Measurements from ENCODE around the gene HOXB6.

DNA sequence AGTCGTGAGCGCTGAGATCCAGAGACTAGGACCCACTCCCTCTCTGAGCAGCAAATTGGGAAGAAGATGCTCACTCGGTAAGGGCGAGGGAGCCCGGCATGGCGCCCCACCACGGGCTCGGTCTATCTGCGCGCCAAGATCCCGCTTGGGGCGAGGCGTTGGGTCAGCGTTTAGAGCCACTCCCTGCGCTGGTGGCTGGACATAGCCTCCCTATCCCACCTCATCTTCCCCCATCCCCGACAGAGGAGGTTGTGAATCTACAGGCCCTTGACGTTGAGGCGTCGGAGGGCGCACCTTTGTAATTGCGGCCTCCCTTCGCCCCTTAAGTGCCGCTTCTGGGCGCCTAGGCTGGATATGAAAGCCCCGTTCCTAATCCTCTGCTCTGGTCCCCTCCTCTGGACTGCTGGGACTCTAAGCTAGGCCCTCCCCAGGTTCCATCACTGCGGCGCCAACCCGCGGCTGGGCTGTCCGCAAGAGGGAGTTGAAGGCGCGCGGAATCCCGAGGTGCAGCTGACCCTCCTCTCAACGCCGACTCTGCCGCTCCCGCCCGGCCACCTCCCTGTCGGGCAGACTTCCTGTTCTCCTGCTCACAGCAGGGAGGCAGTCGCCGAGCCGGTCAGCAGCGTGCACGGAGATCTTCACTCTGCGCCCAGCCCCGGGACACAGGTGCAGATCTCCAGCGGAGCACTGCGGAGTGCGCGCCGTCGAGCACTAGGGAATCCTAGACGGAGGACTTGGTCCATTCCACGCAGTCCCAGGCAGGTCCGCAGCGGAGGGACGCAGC is 37.5 kb upstream of the HOXB6 start:
- TF ChIP-seq, protein P1, sequence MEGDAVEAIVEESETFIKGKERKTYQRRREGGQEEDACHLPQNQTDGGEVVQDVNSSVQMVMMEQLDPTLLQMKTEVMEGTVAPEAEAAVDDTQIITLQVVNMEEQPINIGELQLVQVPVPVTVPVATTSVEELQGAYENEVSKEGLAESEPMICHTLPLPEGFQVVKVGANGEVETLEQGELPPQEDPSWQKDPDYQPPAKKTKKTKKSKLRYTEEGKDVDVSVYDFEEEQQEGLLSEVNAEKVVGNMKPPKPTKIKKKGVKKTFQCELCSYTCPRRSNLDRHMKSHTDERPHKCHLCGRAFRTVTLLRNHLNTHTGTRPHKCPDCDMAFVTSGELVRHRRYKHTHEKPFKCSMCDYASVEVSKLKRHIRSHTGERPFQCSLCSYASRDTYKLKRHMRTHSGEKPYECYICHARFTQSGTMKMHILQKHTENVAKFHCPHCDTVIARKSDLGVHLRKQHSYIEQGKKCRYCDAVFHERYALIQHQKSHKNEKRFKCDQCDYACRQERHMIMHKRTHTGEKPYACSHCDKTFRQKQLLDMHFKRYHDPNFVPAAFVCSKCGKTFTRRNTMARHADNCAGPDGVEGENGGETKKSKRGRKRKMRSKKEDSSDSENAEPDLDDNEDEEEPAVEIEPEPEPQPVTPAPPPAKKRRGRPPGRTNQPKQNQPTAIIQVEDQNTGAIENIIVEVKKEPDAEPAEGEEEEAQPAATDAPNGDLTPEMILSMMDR (IDR thresholded peaks at IDR 0.05), result peak in 3 of 6 experiments; percentile 16 to 23 (median 18)
- peak; percentile 12 to 18 for TF ChIP-seq POLR2A (IDR thresholded peaks at IDR 0.05)
